Raji (cell line): ENCODE data around the gene CSHL1.

Source experiments
- POLR2A ChIP-seq: IDR thresholded peaks from 2 replicates; pipeline ENCODE4 v1.6.1; 2011; ENCODE audit warnings: low read depth, low read length, control low read depth; ENCODE audit not compliant: insufficient read depth

The CSHL1 gene

GRCh38 chr17:63944736-63945499 lies 33.9 kb upstream of the CSHL1 start:
- TF ChIP-seq POLR2A = no peak

- TF ChIP-seq POLR2A = no peak
Measured at GRCh38 chr17:63943745-63944144, 32.7 kb upstream of the CSHL1 start.

- TF ChIP-seq POLR2A = no peak
Measured at GRCh38 chr17:63942309-63942985, 31.4 kb upstream of the CSHL1 start.

- no peak for TF ChIP-seq POLR2A
Measured at GRCh38 chr17:63941751-63942150, 30.7 kb upstream of the CSHL1 start.

- no peak for TF ChIP-seq POLR2A
Measured at GRCh38 chr17:63941162-63941561, 30.1 kb upstream of the CSHL1 start.

GRCh38 chr17:63940584-63940983 lies 29.5 kb upstream of the CSHL1 start:
- TF ChIP-seq POLR2A = no peak

- no peak for TF ChIP-seq POLR2A
Measured at GRCh38 chr17:63939884-63940283, 28.8 kb upstream of the CSHL1 start.

GRCh38 chr17:63939401-63939800 lies 28.3 kb upstream of the CSHL1 start:
- no peak for TF ChIP-seq POLR2A

- TF ChIP-seq POLR2A = no peak
Measured at GRCh38 chr17:63937920-63938319, 26.9 kb upstream of the CSHL1 start.

- TF ChIP-seq POLR2A = no peak
Measured at GRCh38 chr17:63937319-63937718, 26.3 kb upstream of the CSHL1 start.

GRCh38 chr17:63934183-63935112 lies 23.4 kb upstream of the CSHL1 start:
- TF ChIP-seq POLR2A = peak; percentile 54

- no peak for TF ChIP-seq POLR2A
Measured at GRCh38 chr17:63933598-63933997, 22.5 kb upstream of the CSHL1 start.

- TF ChIP-seq POLR2A = no peak
Measured at GRCh38 chr17:63932721-63933120, 21.7 kb upstream of the CSHL1 start.

- peak; percentile 100 for TF ChIP-seq POLR2A
Measured at GRCh38 chr17:63931981-63932561, 21.0 kb upstream of the CSHL1 start, which contains the start of gene CD79B. Gene CD79B, minus strand, starts transcription at chr17:63932331. Its CDS starts 70 bp downstream, at chr17:63932261.
